HG03025 (cell line): Measurements from ENCODE around the gene FABP6.

Experiments used
- ATAC-seq: cut with Tn5 transposase; IDR thresholded peaks from one replicate; pipeline ENCODE4 v1.9.1; 2021; ENCODE audit warnings: mild to moderate bottlenecking, moderate library complexity; ENCODE audit not compliant: unreplicated experiment, low FRiP score

Gene FABP6

GRCh38 chr5:160260006-160260775 is 30.9 kb downstream of the FABP6 start:
- no peak for ATAC-seq

- no peak for ATAC-seq
These were observed 31.8 kb downstream of the FABP6 start for GRCh38 chr5:160260881-160261815.

- ATAC-seq: no peak
These were observed 33.1 kb downstream of the FABP6 start for GRCh38 chr5:160262151-160263074.

GRCh38 chr5:160263326-160263855 is 34.1 kb downstream of the FABP6 start:
- no peak for ATAC-seq

- ATAC-seq: no peak
These were observed 36.7 kb downstream of the FABP6 start for GRCh38 chr5:160266044-160266443.

- no peak for ATAC-seq
These were observed 37.5 kb downstream of the FABP6 start for GRCh38 chr5:160266752-160267345.

- ATAC-seq: no peak
These were observed 38.8 kb downstream of the FABP6 start for GRCh38 chr5:160268121-160268520.

- no peak for ATAC-seq
These were observed 39.7 kb downstream of the FABP6 start for GRCh38 chr5:160269017-160269416.

GRCh38 chr5:160270704-160271103 is 41.4 kb downstream of the FABP6 start:
- ATAC-seq: no peak

GRCh38 chr5:160271396-160271795 is 42.1 kb downstream of the FABP6 start:
- no peak for ATAC-seq

GRCh38 chr5:160271836-160272235 is 42.5 kb downstream of the FABP6 start:
- no peak for ATAC-seq

- no peak for ATAC-seq
These were observed 43.0 kb downstream of the FABP6 start for GRCh38 chr5:160272264-160272663.

- ATAC-seq: no peak
These were observed 43.6 kb downstream of the FABP6 start for GRCh38 chr5:160272889-160273288.

- ATAC-seq: no peak
These were observed 45.2 kb downstream of the FABP6 start for GRCh38 chr5:160274483-160274931.

GRCh38 chr5:160278343-160278742 is 49.0 kb downstream of the FABP6 start:
- ATAC-seq: no peak

GRCh38 chr5:160280384-160281095 is 51.2 kb downstream of the FABP6 start:
- ATAC-seq: no peak

GRCh38 chr5:160281275-160281674 is 52.0 kb downstream of the FABP6 start:
- ATAC-seq: no peak

- ATAC-seq: no peak
These were observed 55.1 kb downstream of the FABP6 start for GRCh38 chr5:160284291-160284873.

GRCh38 chr5:160285316-160285715 is 56.0 kb downstream of the FABP6 start:
- no peak for ATAC-seq
